Glomerular visceral epithelial cell (primary cell): ENCODE data around the gene CEP192.

Experiments used
- DNase-seq: peaks from one replicate; pipeline ENCODE4 v3.0.0-alpha.2; 2016; ENCODE audit errors: extremely low spot score

CEP192 gene

GRCh38 chr18:13101659-13102197 lies 110.6 kb downstream of the CEP192 start:
- no peak for DNase-seq

GRCh38 chr18:13103366-13103765 lies 112.2 kb downstream of the CEP192 start:
- no peak for DNase-seq

GRCh38 chr18:13105059-13105458 lies 113.9 kb downstream of the CEP192 start:
- no peak for DNase-seq

- no peak for DNase-seq
Observed at GRCh38 chr18:13107074-13107473, 115.9 kb downstream of the CEP192 start.

- no peak for DNase-seq
Observed at GRCh38 chr18:13108330-13108729, 117.2 kb downstream of the CEP192 start.

GRCh38 chr18:13110559-13110958 lies 119.4 kb downstream of the CEP192 start:
- DNase-seq: no peak

- no peak for DNase-seq
Observed at GRCh38 chr18:13112982-13113381, 121.8 kb downstream of the CEP192 start.

- DNase-seq: no peak
Observed at GRCh38 chr18:13120255-13120654, 129.1 kb downstream of the CEP192 start.

GRCh38 chr18:13120983-13121441 lies 129.8 kb downstream of the CEP192 start:
- DNase-seq: no peak

- DNase-seq: no peak
Observed at GRCh38 chr18:13124411-13124810, 133.2 kb downstream of the CEP192 start.

GRCh38 chr18:13125191-13125590 lies 134.0 kb downstream of the CEP192 start:
- no peak for DNase-seq

GRCh38 chr18:13126966-13127598 lies 135.9 kb downstream of the CEP192 start:
- no peak for DNase-seq

GRCh38 chr18:13131283-13131682 lies 140.1 kb downstream of the CEP192 start:
- DNase-seq: no peak

- DNase-seq: no peak
Observed at GRCh38 chr18:13134551-13135401, 143.6 kb downstream of the CEP192 start.

GRCh38 chr18:13136056-13136903 lies 145.1 kb downstream of the CEP192 start:
- DNase-seq: peak; percentile 42

- DNase-seq: peak; percentile 10
Observed at GRCh38 chr18:13136904-13137669, 145.9 kb downstream of the CEP192 start.

GRCh38 chr18:13137670-13138419 lies 146.7 kb downstream of the CEP192 start:
- no peak for DNase-seq

GRCh38 chr18:13138420-13139139 lies 147.4 kb downstream of the CEP192 start:
- DNase-seq: no peak

- DNase-seq: no peak
Observed at GRCh38 chr18:13139885-13140450, 148.8 kb downstream of the CEP192 start.
